ENCODE data around the gene VAV3.

Gene VAV3

DNA sequence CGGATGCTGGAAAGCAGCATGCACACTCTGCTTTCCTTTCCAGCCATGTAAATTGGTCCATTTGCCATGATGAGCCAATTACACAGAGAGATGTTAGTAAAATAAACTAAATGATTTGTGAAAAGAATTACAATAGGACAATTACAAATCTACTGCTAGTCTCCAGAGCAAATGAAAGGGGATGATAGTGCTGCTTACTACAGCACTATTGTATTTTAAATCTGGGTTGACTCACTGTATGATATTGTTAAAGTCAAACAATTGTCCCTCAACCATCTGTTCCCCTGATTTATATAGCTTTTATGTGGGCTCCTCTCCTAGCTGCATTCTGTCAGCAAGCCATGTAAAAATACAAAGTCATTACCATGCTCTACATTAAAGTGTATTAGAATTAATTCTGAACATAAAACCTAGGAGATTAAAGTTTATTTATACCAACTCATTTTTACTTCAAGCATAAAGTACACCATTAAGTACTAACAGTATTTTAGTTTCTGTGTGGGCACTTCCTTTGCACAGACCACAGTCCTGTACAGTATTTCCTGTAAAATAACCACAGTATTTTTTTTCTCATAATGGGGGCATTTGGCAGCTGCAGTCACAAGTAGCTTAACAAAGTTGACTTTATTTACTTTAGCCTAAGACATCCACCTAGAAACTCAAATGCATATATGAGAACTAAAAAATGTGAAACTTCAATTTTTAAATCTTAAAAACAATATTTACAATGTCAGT is 135.8 kb downstream of the VAV3 start:
- no peak for DNase-seq

DNA sequence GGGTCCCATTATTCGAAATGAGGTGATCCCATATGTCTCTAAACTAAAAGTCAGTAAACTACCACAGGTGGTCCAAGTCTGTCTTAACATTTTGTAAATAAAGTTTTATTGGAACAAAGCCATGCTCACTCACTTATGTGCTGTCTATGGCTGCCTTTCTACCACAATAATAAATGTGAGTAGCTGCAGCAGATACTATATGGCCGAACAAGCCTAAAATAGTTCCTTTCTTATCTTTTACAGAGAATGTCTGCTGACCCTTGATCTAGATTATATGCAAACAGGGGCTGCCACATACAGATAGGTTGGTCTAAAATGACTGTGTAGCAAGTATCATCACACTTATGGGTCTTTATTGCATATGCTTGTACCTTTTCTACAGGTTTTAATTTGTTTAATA is 140.0 kb downstream of the VAV3 start:
- no peak for DNase-seq

DNA sequence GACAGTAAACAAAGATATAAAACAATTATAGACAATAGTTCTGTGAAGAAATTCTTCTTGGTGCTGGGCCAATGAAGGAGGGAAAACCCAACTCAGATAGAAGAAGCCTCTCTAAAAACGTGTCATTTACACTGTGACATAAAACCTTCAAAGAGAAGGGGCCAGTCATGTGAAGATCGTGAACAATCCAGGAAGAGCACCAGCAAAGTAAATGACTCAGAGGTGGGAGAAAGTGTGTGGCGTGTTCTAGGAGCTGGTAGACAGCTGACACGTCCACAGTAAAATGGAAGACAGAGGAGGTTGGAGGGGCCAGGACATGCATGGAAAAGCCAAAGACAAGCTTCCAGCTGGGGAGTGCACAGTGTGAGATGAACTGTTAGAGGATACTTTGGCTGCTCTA is 143.6 kb downstream of the VAV3 start:
- no peak for DNase-seq

DNA sequence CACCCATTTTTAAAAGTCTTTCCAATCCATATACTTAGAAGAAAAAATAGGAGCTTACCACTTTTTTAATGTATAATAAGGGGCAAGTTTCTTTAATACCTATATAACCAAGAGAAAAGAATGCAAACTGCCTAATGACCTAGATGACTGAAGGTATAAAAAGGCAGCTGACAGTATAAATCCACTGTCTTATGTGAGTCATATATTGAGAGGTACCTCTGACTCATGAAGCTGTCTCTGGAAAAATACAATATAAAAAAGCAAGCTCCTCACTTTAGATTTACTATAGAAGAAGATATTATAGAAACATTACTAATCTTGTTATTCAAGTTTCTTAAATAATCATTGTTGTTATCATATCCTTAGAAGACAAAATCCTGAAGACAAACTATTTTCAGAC is 144.2 kb downstream of the VAV3 start:
- no peak for DNase-seq

DNA sequence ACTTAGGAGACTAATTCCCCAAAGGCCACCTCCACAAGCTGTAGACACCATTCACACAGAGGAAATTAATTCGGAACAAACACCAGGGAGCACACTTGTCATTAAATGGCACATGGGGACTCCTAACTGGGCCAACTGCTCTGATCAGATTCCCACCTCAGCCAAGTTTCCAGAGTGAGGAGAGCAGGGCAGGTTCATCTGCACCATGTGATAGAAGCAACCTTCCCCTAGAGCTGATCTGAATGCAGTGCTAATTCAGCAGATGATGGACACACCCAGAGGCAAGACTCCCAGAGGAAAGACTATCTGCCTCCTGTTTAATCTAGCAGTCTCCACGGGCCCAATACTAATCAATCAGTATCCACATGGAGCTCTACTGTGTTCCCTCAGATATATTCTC is 147.0 kb downstream of the VAV3 start:
- no peak for DNase-seq

DNA sequence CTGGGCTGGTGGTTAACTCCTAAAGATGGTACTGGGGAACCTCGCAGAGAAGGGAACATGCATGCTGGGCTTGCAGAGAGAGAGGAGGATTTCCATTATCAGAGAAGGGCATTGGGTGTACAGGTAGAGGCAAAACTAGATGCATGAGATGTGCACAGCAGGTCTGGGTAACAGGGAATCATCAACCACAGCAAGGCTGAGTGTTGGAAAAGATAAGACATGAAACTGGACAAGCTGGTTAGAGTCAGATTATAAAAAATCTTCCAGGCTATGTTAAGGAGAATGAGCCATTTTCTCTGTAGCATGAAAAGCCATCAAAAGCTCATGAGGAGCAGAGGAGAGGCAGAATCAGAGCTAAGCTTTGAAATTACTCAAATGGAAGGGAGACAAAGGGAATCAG is 147.8 kb downstream of the VAV3 start:
- DNase-seq = no peak

DNA sequence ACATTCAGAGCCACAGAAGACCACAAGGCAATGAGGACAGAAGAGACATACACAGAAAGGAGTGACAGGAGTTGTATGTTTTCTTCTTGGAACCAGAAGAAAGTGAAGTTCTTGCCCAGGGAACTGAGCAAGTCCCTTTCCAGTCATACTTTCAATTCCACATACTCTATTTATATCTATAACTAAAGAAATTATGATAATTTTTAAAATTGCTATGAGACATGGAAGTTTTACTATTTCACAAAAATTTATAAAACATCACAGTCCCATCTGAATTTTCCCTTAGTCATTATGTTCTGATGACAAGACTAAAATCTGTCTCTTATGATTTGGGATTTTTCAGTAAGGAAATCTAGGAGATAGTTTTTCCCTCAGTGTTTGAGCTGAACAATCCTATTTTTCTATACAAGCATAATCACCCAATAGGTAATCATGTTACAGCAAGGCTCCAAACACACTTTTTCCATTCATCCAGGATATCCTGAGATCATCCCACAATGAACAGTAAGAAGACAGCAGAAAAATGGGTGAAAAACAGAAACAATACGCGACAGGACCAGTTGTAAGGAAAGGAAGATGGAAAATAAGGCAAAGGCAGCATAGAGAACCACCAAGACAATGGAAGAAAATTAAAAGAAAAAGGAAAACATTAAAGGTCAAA is 154.6 kb downstream of the VAV3 start:
- no peak for DNase-seq

DNA sequence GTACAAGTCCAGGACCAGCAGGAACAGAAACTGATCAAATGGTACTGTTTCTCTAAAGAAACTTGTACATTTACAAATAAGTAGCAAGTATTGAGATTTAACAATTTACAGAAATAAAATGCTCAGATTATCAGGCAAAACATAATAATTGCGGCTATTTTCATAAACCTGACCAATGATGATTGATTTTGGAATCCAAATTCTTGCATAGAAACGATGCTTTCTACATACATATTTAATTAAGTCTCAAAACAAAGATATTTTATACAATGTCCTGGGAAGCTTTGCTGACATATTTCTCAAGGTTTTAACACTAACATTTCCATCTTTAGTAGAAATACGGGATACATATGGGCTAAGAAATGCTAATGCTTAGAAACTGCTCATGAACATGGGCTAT is 157.1 kb downstream of the VAV3 start:
- DNase-seq = no peak

DNA sequence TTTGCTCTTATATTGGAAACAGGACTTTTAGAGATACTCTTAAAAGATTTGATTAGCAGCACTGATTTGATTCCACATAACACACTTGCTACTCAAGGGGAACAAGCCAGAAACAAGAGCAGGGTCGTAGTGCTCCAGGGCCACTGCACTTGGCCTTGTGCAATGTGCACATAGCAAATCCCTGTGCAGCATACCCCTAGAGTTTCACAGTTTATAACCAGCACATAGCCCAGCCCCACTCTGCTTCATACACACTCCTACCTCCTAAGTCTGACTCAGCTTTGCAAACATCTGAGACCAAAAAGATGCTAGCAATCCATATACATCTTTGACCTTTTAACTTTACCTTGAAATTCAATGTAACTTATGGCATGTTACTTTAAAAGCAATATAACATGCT is 157.6 kb downstream of the VAV3 start:
- DNase-seq = no peak

DNA sequence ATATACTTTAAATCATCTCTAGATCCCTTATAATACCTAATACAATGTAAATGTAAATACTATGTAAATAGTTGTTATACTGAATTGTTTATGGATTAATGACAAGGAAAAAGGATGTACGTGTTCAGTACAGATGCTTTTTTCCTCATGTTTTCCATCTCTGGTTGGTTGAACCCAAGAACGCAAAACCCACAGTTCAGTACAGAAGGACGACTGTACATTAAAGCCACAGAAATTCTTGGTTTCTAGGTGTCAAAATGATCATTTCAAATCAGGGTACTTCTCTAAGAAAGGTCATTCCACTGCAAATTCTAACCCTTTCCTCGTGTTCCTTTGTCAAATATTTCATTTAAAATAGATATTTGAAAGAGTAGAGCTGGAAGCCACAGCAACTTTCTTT is 158.1 kb downstream of the VAV3 start:
- no peak for DNase-seq

DNA sequence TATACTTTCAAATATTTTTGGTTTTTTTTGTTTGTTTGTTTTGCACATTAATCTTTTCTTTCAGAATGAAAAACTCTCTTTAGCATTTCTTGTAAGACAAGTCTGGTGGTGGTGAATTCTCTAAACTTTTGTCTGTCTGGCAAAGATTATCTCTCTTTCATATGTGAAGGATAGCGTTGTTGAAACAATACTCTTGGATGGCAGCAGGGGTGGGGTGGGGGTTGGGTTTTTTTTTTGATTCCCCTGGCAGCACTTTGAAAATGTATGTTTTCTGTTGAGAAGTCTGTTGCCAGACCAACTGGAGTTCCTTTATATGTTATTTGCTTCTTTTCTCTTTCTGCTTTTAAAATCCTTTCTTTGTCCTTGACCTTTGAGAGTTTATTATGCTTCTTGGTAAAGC is 160.2 kb downstream of the VAV3 start:
- no peak for DNase-seq

DNA sequence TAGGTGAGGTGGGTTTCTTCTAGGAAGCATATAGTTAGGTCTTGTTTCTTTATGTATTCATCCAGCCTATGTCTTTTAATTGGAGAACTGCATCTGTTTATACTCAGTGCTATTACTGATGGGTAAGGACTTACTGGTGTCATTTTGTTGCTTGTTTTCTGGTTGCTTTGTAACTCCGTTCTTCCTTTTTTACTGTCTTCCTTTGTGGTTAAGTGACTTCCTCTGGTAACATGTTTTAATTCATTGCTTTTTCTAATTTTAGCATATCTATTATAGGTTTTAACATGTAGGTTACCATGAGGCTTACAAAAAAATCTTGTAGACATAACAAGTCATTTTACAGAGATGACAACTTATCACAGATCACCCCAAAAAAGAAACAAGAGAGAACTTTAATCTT is 160.8 kb downstream of the VAV3 start:
- DNase-seq = no peak

DNA sequence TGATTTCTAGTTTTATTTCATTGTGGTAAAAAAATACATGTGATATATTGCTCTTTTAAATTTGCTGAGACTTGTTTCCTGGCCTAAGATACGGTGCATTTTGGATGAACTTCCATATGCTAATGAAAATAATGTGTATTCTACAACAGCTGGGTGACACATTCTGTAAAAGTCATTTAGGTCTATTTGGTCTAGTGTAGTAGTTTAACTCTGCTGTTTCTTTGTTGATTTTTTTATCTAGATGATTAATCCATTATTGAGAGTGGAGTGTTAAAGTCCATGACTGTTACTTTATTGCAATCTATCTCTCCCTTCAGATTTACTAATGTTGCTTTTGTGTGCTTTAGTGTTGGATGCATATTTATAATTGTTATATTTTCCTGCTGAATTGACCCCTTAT is 161.4 kb downstream of the VAV3 start:
- DNase-seq = no peak

DNA sequence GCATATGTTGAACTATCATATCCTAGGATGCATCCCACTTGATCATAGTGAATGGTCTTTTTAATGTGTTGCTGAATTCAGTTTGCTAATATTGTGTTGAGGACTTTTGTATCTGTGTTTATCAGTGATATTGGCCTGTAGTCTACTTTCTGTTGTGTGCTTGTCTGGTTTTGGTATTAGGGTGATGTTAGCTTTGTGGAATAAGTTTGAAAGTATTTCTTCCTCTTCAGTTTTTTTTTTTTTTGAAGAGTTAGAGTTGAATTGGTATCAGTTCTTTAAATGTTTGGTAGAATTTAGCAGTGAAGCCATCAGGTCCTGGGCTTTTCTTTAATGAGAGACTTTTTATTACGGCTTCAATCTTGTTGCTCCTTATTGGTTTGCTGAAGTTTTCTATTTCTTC is 162.3 kb downstream of the VAV3 start:
- no peak for DNase-seq

DNA sequence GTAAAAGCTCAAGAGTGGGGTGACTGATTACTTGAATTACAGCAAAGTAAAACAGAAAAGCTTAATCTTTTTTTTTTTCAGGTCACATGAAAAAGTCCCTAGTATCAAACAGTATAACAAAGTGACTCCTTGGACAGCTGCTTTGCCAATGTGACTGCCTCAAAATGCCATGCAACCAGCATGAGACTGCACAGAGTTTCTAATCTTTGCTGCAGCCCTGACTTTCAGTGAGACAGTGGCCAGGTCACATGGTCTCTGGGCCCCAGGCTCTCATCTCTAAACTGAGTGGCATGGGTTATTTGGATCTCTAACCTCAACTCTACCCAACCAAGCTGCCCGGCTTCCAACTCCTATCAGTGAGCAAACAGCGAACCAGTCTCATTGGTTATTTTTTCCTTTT is 169.0 kb downstream of the VAV3 start:
- no peak for DNase-seq

DNA sequence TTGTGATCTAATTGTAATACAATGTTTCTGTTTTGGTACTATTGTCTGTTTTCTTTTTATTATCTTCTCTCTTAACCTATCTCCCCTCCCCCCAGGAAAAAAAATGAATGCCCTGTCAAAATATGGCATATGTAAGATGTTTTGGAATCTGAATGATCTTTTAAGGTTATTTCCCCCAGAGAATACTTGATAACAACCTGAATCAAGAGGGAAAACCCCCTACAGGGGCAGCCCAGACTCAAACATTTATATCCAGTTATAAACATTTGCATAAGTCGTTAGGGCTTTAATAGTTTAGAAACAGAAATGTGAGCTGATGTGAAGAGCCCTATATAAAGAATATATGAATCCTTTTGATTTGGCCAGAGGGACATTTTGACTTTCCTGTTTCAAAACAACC is 169.5 kb downstream of the VAV3 start:
- no peak for DNase-seq

DNA sequence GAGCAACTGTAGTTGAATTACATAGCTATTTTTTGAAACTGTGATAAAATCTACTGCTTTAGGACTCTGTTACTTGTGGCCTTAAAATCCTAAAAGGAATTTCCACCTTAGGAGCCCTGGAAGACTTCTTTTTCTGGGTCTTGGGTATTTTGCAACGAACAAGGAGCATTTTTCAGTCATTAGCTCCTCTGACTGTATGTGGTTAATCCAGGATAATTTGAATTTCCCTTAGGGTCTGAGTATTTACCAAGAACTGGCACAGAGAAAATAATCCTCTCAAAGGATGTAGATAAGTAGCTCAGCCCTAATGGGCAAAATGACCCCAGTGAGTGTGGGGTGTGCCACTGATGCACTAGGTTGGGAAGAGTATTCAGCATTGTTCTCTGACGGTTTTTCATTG is 170.4 kb downstream of the VAV3 start:
- DNase-seq = peak; percentile 46

DNA sequence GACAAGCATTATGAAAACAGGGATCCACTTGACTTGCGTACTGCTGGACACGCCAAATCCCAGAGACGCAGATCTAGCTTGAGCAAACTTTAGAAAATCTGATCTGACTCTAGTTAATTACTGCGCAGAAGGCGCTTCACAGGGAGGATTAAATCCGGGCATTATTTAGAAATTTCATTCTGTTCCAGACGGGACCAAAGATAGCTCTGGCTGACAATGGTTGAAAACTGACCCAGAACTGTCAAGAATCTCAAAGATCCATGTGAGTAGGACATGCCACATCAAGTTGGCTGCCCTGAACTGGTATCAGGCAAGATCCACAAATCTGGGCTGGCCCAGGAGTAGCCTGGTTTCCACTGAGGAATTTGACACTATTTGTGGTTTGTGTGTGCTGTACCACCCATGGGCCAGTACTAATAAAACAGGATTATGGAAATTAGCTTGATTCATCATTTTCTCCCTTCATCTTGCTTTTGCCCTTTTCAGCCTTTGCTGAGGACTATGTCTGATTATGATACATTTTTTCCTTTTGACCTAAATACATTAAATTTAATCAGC is 171.0 kb downstream of the VAV3 start:
- DNase-seq = peak; percentile 63

DNA sequence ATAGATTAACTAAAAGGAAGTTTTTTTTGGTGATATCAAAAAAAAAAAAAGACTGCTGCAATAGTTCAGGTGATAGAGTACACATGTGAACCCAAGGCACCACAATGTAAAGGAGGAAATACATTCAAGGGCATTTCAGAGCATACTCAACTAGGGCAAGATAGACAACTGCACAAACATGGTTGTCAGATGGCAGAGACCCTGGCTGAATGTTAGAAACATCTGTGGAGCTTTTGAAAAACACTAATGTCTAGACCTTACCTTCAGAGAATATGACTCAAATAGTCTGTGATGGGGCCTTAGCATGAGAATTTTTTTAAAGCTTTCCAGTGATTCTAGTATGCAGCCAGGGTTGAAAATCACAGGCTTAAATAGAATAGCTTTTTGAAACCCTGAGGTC is 173.6 kb downstream of the VAV3 start:
- DNase-seq = no peak

DNA sequence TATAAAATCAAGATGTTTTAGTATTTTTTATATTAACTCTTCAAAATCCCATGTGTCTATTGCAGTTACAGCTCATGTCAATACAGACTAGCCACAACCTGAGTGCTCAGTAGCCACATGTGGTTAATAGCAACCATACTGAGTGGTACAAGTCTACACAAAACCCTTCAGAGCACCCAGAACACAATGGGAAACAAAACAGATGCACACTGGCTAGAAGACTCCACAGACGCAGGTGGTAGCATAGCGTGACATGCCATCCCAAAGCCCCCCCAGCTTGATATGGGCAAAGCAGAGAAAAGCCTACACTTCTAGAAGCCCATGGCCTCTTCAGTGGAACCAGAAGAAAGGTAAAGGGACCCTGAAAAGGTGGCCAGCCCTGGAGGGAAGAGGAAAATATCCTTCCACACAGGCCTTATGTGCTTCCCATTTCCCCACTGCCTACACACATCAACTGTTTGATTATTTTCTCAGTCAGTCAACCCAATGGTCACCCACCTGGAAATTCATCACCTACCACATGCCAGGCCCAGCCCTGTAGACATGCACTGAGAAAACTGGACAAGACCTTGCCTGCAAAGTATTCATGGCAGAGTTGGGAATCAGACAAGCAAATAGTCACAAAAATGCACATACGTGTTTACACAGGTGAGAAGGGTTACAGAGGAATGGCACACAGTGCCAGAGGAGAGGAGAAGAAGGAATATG is 175.0 kb downstream of the VAV3 start:
- DNase-seq = no peak

DNA sequence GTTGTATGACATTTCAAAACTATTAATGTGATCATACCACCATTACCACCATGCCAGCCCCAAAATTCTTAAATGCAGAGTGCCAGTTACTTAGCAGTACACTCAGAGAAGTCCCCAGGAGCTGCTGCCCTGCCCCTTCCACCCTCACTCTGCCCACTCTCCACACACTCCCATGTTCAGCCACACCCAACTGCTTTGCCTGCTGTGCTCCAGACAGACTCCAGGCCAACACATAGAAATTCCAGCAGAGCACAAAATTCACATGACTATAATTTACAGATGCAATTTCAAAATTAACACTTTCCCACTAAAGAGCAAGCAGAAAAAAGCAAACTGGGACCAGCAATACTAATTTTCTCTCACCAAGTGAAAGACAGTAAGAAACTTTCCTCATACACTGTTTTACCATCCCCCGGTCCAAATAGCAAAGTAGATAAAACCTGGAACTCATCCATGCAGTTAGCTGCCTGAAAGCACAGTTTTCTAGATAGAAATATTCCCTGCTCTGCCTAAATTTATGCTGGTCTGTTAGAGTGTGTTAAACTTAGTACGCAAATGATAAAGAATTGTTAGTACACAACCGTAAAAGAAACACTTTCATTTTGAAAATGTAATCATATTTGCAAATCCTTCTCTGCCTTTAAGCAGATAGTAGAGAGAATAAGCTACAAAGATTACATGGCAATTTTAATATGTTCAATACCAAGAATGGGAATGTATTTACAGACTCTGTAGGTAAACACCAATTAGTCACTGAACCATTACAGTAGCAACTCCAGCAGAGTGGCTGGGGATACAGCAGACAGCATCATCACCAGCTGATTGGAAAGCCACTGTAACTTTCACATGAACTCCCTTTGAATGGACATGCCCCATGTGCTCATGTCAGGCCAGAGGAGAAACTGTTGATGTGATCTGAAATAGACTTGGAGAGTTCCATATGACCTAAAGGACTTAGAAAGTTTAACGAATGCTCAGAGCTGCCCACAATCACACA is 176.5 kb downstream of the VAV3 start:
- DNase-seq = no peak

DNA sequence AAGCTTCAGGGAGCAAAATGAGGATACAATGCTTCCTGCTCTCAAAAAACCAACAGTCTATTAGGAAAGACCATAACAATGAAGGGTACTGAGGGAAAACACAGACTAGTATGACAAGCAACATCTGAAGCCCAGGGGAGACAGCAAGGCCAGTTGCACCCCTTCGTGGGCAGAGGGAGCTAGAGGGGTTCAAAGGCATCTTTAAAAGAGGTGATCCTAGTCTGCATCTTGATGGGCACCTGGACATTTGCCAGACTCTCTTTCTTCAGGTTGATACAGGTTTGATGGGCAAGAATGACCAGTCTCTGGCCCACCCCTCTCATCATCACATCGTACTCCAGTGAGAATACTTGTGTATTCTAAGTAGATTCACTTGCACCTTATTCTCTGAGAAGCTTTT is 177.7 kb downstream of the VAV3 start:
- DNase-seq = no peak
